ENCODE measurements around the gene DOCK2. TPM values are rescaled to one million over a fixed set of nuclear protein-coding genes. Genes with fewer than 3 reads are reported as not detected.
"Not testable (repeated sequence)": the region's sequence is repeated elsewhere in the genome, so short reads cannot be mapped to it uniquely, and the experiment has no call there.

Gene DOCK2
- 167 TPM for total RNA-seq

- DNase-seq (ENCODE audit: low read depth in 2 of 3, low spot score in 2 of 3): peak; percentile 32 to 96 (median 91)
These were observed at the start of gene DOCK2 for GRCh38 chr5:169637085-169637548. DOCK2 (plus strand) TSS chr5:169637275; CDS start chr5:169637327, 52 bp downstream.

DNA sequence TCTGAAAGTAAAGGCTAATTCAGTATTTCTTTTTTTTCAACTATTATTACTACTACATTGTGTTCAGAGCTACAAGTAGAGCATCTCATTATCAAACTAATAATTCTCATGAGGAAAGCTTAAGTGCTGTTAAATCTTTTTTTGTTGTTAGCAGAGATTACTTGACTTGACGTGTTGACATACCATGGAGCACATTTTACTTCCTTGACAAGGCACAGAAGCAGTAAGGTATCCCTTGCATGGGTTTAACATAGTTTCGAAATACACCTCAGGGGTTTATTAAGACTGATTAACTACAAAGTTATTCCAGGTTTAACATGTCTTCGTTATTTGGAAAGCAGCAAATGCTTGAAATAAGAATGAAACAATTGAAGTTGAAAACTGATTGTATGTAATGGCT, 46.5 kb upstream of the DOCK2 start:
- no peak for DNase-seq (ENCODE audit: low read depth in 2 of 3, low spot score in 2 of 3)

DNA sequence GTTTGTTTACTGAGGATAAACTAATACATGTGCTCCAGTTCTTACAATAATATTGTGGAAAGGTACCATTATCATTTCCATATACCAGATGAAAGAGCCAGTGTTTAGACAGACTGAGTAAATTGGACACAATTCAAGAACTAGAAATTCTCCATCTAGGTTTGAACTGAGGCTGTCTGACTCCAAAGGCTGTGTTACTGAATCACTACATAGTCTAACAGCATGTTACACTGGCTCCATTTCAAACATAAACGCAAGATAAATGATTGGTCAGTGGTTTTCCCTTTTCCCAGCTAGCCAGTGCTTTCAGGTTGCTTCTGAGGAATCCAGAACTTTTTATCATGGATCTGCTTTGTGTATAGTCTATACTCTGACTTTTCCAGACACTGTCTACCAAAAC, 45.4 kb upstream of the DOCK2 start:
- no peak for DNase-seq (ENCODE audit: low read depth in 2 of 3, low spot score in 2 of 3)

DNA sequence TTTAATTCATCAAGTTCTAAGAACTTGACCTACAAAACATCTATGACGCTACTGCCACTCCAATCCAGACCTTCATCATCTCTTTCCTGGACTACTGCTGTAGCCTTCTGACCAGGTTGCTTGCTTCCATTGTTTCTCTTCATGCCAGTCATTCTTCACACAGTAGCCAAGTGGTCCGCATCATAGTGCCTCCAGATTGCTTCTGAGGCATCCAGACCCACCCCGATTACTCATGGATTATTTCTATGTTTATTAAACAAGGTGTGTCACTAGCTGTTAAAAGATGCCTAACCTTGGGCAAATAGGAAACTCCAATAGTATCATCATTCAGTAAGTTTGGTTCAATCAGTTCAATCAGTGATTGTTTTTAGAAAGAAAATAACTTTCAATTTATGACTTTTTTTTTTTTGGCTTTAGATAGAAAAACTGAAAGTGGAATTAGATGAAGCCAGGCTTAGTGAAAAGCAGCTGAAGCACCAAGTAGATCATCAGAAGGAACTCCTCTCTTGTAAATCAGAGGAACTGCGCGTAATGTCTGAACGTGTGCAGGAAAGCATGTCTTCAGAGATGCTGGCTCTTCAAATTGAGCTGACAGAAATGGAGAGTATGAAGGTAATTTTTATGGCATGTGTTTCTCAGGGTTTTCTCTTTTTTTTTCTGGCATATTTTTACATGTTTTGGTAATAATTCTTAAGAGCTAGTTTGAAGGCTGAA, 44.0 kb upstream of the DOCK2 start:
- no peak for DNase-seq (ENCODE audit: low read depth in 2 of 3, low spot score in 2 of 3)

- DNase-seq (ENCODE audit: low read depth in 2 of 3, low spot score in 2 of 3): no peak
These were observed 41.8 kb upstream of the DOCK2 start for GRCh38 chr5:169595172-169595820.

DNA sequence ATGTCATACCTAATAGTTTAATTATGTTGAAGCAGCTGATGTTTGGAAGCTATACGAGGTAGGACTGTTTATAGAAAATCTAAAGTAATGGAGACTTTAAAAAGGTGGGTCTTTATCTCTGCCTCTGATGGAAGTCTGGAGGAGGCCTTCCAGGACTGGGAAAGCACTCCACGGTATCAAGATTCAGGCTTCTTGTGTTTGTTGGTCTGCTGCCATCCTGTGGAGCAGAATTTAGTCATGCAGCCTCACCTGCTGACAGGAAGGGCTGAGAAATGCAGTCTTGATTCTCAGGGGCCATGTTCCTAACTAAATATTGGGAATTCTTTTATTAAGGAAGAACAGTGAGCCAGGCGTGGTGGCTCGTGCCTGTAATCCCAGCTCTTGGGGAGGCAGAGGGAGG, 37.6 kb upstream of the DOCK2 start:
- no peak for DNase-seq (ENCODE audit: low read depth in 2 of 3, low spot score in 2 of 3)

GRCh38 chr5:169602535-169602934, 34.5 kb upstream of the DOCK2 start:
- DNase-seq (ENCODE audit: low read depth in 2 of 3, low spot score in 2 of 3): no peak

DNA sequence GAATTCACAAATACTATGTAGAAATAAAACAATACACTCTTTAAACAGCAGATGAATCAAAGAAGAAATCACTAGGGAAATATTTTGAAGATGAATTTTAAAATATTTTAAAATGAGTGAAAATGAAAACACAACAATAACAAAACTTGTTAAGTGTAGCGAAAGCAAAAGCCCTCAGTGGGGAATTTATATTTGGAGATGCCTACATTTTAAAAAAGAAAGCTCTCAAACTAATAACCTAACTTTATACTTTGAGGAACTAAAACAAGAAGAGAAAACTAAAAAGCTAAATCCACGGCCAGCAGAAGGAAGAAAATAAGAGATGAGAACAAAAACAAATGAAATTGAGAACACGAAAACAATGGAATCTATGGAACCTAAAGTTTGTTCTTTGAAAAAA, 30.8 kb upstream of the DOCK2 start:
- DNase-seq (ENCODE audit: low read depth in 2 of 3, low spot score in 2 of 3): no peak

GRCh38 chr5:169607882-169608281, 29.2 kb upstream of the DOCK2 start:
- no peak for DNase-seq (ENCODE audit: low read depth in 2 of 3, low spot score in 2 of 3)

- no peak for DNase-seq (ENCODE audit: low read depth in 2 of 3, low spot score in 2 of 3)
These were observed 27.4 kb upstream of the DOCK2 start for GRCh38 chr5:169609716-169610115.

- DNase-seq (ENCODE audit: low read depth in 2 of 3, low spot score in 2 of 3): no peak
These were observed 26.5 kb upstream of the DOCK2 start for GRCh38 chr5:169610606-169611005.

DNA sequence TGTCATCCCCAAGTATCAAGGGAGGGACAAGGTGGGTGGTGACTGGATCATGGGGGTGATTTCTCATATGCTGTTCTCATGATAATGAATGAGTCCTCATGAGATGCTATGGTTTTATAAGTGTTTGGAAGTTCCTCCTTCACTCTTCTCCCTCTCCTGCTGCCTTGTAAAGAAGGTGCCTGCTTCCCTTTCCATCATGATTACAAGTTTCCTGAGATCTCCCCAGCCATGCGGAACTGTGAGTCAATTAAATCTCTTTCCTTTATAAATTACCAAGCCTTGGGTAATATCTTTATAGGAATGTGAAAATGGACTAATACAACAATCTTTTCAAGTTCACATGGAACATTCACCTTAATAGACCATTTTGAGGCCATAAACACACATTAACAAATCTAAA, 21.5 kb upstream of the DOCK2 start:
- no peak for DNase-seq (ENCODE audit: low read depth in 2 of 3, low spot score in 2 of 3)

DNA sequence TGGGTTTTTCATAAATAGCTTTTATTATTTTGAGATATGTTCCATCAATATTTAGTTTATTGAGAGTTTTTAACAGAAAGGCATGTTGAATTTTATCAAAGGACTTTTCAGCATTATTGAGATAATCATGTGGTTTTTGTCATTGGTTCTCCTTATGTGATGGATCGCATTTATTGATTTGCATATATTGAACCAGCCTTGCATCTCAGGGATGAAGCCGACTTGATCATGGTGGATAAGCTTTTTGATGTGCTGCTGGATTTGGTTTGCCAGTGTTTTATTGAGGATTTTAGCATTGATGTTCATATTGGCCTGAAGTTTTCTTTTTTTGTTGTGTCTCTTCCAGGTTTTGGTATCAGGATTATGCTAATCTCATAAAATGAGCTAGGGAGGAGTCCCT, 12.8 kb upstream of the DOCK2 start:
- not testable (repeated sequence) for DNase-seq (ENCODE audit: low read depth in 2 of 3, low spot score in 2 of 3)

- DNase-seq (ENCODE audit: low read depth in 2 of 3, low spot score in 2 of 3): no peak
These were observed 10.3 kb upstream of the DOCK2 start for GRCh38 chr5:169626779-169627178.

- no peak for DNase-seq (ENCODE audit: low read depth in 2 of 3, low spot score in 2 of 3)
These were observed 9.5 kb upstream of the DOCK2 start for GRCh38 chr5:169627551-169627950.

GRCh38 chr5:169628892-169629291, 8.2 kb upstream of the DOCK2 start:
- no peak for DNase-seq (ENCODE audit: low read depth in 2 of 3, low spot score in 2 of 3)

DNA sequence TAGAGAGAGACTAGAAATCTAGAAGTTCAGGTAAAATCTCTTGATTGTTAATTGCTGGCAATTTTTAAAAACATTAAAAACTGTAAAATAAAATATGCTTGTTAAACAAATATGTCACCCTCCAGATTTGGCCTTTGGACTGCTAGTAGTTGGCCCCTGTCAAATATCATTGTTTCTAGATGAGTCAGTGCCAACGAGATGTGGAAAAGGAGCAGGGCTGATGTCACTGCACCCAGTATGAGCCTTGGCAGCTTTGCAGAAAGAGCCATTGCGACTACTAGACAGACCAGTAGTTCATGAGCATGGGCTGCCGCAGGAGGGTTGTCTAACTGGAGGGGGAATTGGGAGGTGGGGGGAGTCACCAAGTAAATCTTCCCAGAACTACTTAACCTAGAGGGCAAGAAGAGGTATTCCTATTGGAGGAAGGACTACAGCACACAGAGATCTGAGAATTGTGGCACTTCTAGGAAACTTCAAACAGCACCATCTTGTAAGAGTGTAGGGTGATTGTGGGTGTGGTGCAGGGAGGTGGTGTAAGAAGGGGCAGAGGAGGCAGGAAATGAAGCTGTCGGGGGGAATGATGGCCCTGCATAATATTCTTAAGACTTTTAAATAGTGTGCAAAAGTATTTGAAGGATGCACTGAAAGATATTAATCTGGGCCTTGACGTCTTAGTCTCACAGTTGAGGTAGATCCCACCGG, 7.1 kb upstream of the DOCK2 start:
- DNase-seq (ENCODE audit: low read depth in 2 of 3, low spot score in 2 of 3): no peak

- no peak for DNase-seq (ENCODE audit: low read depth in 2 of 3, low spot score in 2 of 3)
These were observed 5.7 kb upstream of the DOCK2 start for GRCh38 chr5:169631360-169631759.

DNA sequence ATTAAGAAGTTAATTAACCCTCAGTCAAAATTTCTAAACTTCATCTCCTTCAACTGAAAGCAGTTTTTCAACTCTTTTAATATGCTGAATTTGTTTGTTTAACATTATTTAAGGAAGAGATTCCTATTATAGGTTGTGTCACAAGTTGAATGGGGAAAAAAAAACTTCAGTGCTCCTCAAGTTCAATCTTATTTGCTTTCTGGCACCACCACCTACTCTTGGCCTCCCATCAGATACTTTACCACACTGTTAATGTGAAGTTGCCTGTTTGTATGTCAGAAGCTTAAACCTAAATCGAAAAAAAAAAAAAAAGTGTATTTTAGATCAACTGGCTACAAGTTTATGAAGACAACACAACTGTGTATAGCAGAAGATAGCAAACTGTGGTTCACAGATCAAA, 4.1 kb upstream of the DOCK2 start:
- no peak for DNase-seq (ENCODE audit: low read depth in 2 of 3, low spot score in 2 of 3)

- no peak for DNase-seq (ENCODE audit: low read depth in 2 of 3, low spot score in 2 of 3)
These were observed 2.5 kb upstream of the DOCK2 start for GRCh38 chr5:169634606-169635005.

DNA sequence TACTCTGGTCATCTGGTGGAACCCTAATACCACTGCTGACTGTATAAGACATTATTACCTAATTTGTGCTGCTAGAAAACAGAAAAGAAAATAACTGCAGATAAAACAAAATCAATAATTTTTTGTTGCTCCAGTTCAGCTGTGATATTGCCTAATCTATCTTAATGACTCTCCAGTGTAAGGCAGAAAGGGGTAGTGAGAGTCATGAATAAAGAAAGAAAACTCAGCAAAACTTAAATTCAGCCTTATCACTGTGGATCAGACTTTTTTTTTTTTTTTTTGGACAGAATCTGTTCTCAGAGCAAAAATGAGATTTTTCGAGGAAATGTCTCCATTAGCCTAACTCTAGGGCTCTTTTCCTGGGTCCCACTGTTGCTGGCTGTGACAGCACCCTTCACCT, 1.1 kb upstream of the DOCK2 start:
- no peak for DNase-seq (ENCODE audit: low read depth in 2 of 3, low spot score in 2 of 3)
